Testis (tissue), 2 donors: ENCODE results near the gene PKNOX2.

Experiments used
- POLR2A ChIP-seq: fragments of 450-650 bp; IDR thresholded peaks from one replicate; pipeline ENCODE4 v1.6.1; 2017; ENCODE audit warnings: antibody characterized with exemption, mild to moderate bottlenecking, moderate library complexity
- TF ChIP-seq, protein P1 (sequence below), 3 experiments: fragments of 450-650 bp in 2 of 3; fragments of 200-600 bp in 1 of 3; sonication (generic) in 1 of 3; IDR thresholded peaks; one replicate each; pipeline ENCODE4 v1.5.1; 2016 to 2019; ENCODE audit warnings: antibody characterized with exemption in 3 of 3, mild to moderate bottlenecking in 2 of 3, moderate library complexity in 1 of 3

DNA sequence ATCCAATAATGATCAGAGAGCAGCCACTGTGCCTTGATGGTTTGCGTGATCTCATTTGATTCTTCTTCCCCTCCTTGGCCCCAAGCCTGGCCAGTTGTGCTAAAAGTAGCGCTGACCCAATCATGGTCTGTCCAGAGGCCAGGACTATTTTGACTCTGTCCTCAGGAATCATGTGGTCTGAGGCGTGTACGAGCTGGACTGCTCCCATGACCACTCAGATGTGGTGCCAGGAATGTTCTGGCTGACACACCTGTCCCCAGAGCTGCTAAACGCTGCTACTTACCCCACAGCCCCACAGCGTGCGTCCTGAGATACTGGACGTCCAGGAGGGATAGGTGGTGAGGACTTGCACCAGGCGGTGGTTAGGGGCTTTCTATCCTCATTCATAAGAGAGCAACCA is 261.1 kb downstream of the PKNOX2 start:
- no peak for TF ChIP-seq POLR2A
- TF ChIP-seq, protein P1, sequence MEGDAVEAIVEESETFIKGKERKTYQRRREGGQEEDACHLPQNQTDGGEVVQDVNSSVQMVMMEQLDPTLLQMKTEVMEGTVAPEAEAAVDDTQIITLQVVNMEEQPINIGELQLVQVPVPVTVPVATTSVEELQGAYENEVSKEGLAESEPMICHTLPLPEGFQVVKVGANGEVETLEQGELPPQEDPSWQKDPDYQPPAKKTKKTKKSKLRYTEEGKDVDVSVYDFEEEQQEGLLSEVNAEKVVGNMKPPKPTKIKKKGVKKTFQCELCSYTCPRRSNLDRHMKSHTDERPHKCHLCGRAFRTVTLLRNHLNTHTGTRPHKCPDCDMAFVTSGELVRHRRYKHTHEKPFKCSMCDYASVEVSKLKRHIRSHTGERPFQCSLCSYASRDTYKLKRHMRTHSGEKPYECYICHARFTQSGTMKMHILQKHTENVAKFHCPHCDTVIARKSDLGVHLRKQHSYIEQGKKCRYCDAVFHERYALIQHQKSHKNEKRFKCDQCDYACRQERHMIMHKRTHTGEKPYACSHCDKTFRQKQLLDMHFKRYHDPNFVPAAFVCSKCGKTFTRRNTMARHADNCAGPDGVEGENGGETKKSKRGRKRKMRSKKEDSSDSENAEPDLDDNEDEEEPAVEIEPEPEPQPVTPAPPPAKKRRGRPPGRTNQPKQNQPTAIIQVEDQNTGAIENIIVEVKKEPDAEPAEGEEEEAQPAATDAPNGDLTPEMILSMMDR (IDR thresholded peaks at IDR 0.05): no peak
